ENCODE measurements around the gene PHC2. TPM values are rescaled to one million over a fixed set of nuclear protein-coding genes. Genes with fewer than 3 reads are reported as not detected.

The PHC2 gene
- total RNA-seq, 1 donor from 2014 or later = 105 TPM

DNA sequence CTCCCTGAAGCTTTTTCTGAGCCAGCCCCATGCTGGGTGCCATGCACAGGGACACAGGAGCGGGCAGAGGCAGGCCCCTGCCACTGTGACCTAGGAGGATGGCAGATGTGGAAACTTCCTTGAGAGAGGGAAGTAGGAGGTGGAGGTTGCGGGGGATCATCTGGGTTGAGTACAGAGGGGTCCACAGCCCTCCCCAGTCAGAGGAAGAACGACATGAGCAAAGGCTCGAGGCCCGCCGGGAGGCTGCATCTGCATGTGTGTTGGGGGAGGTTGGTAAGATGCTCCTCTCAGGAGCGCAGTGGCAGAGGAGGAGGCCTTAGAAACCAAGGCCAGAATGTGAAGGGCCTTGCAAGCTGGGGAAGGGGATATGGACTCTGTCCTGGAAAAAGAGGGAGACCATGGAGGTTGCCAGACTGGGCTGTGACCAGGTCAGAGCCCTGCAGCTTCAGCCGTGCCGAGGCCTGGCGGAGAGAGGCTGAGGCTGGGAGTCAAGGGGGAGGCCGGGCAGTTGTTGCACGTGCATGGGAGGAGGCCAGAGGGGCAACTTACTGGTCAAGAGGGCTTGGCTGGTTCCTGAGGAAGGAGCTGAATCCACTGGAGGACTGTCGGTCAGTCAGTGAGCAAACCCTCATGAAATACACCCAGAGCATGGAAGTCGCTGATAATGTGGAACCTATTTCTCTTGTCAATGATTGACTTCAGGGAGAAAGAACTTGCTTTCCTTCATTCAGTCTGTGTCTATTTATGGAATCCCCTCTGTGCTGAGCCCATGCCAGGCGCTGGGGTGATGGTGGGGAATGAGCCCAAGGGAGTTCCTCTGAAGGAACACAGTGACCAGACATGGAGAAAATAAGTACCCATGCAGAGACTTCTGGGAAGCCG lies 141.7 kb downstream of the PHC2 start:
- no peaks in the 10 kb centered on the region for H3K27me3 ChIP-seq (ENCODE audit: low read depth)
- H3K36me3 ChIP-seq = peaks cover 33% of the 10 kb centered on the region
- TF ChIP-seq CTCF (IDR thresholded peaks at IDR 0.05; ENCODE audit: borderline replicate concordance) = no peak
- H3K9me3 ChIP-seq (replicated peaks) = no peaks in the 10 kb centered on the region
- H3K4me3 ChIP-seq = no peak overlapping the region
- DNase-seq = no peak
- peak overlapping the region; percentile 56 for H3K27ac ChIP-seq (replicated peaks)
- peaks cover 44% of the 10 kb centered on the region for H3K4me1 ChIP-seq
- intact Hi-C loops (cut with micrococcal nuclease) = no loop called here

DNA sequence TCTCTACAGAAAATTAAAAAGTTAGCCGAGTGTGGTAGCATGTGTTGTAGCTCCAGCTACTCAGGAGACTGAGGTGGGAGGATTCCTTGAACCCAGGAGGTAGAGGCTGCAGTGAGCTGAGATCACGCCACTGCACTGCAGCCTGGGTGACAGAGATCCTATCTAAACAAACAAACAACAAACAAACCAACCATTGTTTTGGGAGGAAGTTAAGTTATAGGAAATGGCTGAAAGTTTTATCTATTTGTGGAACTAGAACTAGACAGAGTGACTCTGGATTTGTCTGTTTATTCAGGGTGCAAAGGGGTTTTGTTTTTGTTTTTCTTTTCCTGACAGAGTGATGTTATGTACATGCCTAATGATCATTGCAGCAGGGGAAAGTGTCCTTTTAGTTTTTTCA lies 143.6 kb downstream of the PHC2 start:
- Histone ChIP-seq H3K4me1 (peaks cover 44% of the 10 kb centered on the region), H3K4me3 (no peak overlapping the region), H3K27ac (replicated peaks) (peak overlapping the region; percentile 51), H3K36me3 (peaks cover 44% of the 10 kb centered on the region), H3K9me3 (replicated peaks) (no peaks in the 10 kb centered on the region), H3K27me3 (ENCODE audit: low read depth) (no peaks in the 10 kb centered on the region)
- no peak for DNase-seq
- no peak for TF ChIP-seq CTCF (IDR thresholded peaks at IDR 0.05; ENCODE audit: borderline replicate concordance)
- intact Hi-C loops (cut with micrococcal nuclease) = no loop called here

DNA sequence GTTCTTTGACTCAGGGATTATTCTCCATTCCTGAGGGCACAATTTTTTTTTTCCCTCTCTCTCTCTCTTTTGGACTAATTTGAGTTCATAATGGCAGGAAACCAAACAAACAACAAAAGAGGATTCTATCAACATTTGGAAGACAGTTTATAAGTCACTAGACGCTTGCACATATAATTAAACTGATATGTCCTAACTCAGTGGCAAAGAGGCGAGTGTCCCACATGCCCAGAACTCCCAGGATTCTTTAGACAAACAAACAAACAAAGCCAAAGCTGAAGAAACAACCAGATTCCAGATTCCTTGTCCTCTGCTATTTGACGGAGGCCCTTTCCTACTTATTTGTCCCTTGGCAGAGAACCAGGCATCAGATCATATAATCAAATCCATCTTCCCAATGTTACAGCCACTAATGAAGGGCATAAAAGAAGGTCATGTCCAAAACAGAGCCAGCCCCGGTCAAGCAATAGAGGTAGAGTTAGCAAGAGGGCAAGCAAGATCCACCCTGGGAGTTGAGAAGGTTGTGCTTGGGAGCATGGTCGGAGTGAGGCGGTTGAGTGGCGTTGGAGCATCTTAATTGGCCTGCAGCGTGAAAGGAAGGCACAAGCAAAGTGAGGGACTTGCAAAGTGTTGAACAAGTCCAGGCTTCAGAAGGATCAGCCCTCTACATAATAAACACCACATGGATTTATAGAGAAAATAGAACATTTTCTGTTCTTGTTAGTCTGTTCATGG lies 144.3 kb downstream of the PHC2 start:
- Histone ChIP-seq H3K9me3 (replicated peaks) (no peaks in the 10 kb centered on the region), H3K4me3 (no peak overlapping the region), H3K27ac (replicated peaks) (peak overlapping the region; percentile 51), H3K4me1 (peaks cover 44% of the 10 kb centered on the region), H3K36me3 (peaks cover 51% of the 10 kb centered on the region), H3K27me3 (ENCODE audit: low read depth) (no peaks in the 10 kb centered on the region)
- no peak for DNase-seq
- TF ChIP-seq CTCF (IDR thresholded peaks at IDR 0.05; ENCODE audit: borderline replicate concordance) = no peak
- intact Hi-C loops (cut with micrococcal nuclease) = no loop called here

- TF ChIP-seq CTCF (IDR thresholded peaks at IDR 0.05; ENCODE audit: borderline replicate concordance) = no peak
Observed at GRCh38 chr1:33284049-33284448, 146.8 kb downstream of the PHC2 start.

DNA sequence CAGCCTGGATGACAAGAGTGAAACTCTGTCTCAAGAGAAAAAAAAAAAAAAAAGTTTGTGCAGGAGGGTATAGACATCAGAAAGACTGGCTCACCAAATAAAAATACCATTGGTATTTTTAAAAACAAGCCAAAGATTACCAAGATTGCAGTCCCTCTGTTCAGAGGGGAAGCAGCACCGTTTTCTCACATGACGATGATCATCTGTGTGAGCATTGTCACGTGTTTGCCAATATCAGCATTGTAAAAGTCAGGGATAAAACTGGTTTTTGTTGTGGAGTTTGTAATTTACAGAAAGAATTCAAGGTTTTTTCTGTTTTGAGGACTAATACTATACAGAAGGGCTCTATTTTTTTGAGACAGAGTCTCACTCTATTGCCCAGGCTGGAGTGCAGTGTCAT lies 148.1 kb downstream of the PHC2 start:
- intact Hi-C loops (cut with micrococcal nuclease) = no loop called here
- H3K36me3 ChIP-seq = peaks cover 78% of the 10 kb centered on the region
- no peaks in the 10 kb centered on the region for H3K9me3 ChIP-seq (replicated peaks)
- H3K27me3 ChIP-seq (ENCODE audit: low read depth) = no peaks in the 10 kb centered on the region
- no peak for DNase-seq
- no peak overlapping the region for H3K27ac ChIP-seq (replicated peaks)
- no peak overlapping the region for H3K4me3 ChIP-seq
- TF ChIP-seq CTCF (IDR thresholded peaks at IDR 0.05; ENCODE audit: borderline replicate concordance) = no peak
- peaks cover 26% of the 10 kb centered on the region for H3K4me1 ChIP-seq

More at GRCh38 chr1:33284049-33284448, 146.8 kb downstream of the PHC2 start:
- Histone ChIP-seq H3K4me1 (peaks cover 35% of the 10 kb centered on the region), H3K4me3 (no peak overlapping the region), H3K27me3 (ENCODE audit: low read depth) (no peaks in the 10 kb centered on the region), H3K27ac (replicated peaks) (no peak overlapping the region), H3K9me3 (replicated peaks) (no peaks in the 10 kb centered on the region), H3K36me3 (peaks cover 67% of the 10 kb centered on the region)
- intact Hi-C loops (cut with micrococcal nuclease) = no loop called here
- DNase-seq = no peak

Measured in left ventricle myocardium inferior (tissue), 1 donor.